Skeletal muscle tissue (tissue), 4 donors: Measurements from ENCODE around the gene ALPK1. TPM values are rescaled to one million over a fixed set of nuclear protein-coding genes. Genes with fewer than 3 reads are reported as not detected.

Experiments used
- H3K27ac ChIP-seq: one replicate; pipeline ENCODE4 v1.7.0; 2013; ENCODE audit warnings: mild to moderate bottlenecking, low read depth, low read length, inconsistent platforms
- H3K27me3 ChIP-seq, 3 donors: one replicate each; pipeline ENCODE4 v1.7.0; 2013; ENCODE audit warnings: low read length in 3 of 3; ENCODE audit not compliant: control insufficient read depth in 3 of 3, insufficient read depth in 3 of 3
- H3K36me3 ChIP-seq, 3 donors: one replicate each; pipeline ENCODE4 v1.7.0; 2013; ENCODE audit warnings: low read length in 3 of 3; ENCODE audit not compliant: control insufficient read depth in 3 of 3, insufficient read depth in 3 of 3
- H3K4me1 ChIP-seq, 3 donors: one replicate each; pipeline ENCODE4 v1.7.0; 2013; ENCODE audit warnings: low read length in 3 of 3, mild to moderate bottlenecking in 3 of 3; ENCODE audit not compliant: control insufficient read depth in 3 of 3, insufficient read depth in 3 of 3
- H3K4me3 ChIP-seq, 3 donors: one replicate each; pipeline ENCODE4 v1.7.0; 2013; ENCODE audit warnings: low read length in 3 of 3
- H3K9ac ChIP-seq, 3 donors: one replicate each; pipeline ENCODE4 v1.7.0; 2013; ENCODE audit warnings: low read length in 3 of 3, mild to moderate bottlenecking in 3 of 3, moderate library complexity in 2 of 3, low read depth in 1 of 3
- H3K9me3 ChIP-seq, 3 donors: one replicate each; pipeline ENCODE4 v1.7.0; 2013; ENCODE audit warnings: low read length in 3 of 3; ENCODE audit not compliant: control insufficient read depth in 3 of 3
- total RNA-seq: library from RNA; depleted of rRNA; stranded (reverse); fragments of >200 nt; gene quantifications from one replicate; pipeline ENCODE4 v1.2.3, GENCODE V29; 2014
- donor health status: Osteomylitis.

ALPK1 gene
- total RNA-seq, 1 donor from 2014 or later, result 9.4 TPM

DNA sequence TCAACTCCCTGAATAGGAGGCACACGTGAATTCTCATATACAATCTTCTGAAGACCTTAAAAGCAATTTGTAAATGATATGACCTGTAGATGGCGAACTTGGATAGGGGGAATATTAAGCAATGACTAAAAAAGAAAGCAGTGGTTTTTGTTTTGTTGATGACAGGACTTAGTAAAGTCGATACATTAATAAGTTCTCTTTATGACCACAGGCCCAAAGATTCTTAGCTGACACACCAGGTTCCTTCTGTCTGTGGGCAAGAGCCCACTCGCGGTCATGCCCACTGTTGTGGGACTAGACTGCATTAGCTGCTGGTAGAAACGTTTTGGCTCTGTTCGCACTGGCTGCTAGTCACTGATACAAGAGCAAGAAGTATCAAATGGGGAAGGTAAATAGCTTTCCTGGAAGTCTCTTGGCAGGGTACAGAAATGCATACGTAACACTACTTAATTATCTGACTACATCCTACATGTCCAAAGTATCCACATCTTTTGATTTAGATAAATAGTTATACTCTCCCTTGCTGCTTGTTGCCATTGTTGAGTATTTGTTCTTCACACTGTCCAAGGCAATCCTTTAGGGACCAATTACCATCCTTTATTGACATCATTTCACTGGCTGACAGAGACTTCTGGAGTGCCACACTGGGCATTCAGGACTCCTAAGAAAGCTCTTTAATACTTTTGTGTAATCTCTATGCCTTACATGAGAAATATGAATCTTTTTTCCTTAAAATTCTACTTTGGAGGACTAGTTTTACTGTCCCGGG is 31.0 kb downstream of the ALPK1 start:
- H3K4me3 ChIP-seq, result no peak overlapping the region
- no peaks in the 10 kb centered on the region for H3K4me1 ChIP-seq
- no peaks in the 10 kb centered on the region for H3K9me3 ChIP-seq
- no peaks in the 10 kb centered on the region for H3K36me3 ChIP-seq
- H3K9ac ChIP-seq, result no peak overlapping the region
- no peaks in the 10 kb centered on the region for H3K27me3 ChIP-seq
- no peak overlapping the region for H3K27ac ChIP-seq

GRCh38 chr4:112328734-112329130 is 31.6 kb downstream of the ALPK1 start:
- H3K27ac ChIP-seq, result no peak overlapping the region
- no peaks in the 10 kb centered on the region for H3K36me3 ChIP-seq
- no peak overlapping the region for H3K9ac ChIP-seq
- H3K27me3 ChIP-seq, result no peaks in the 10 kb centered on the region
- H3K9me3 ChIP-seq, result no peaks in the 10 kb centered on the region
- H3K4me1 ChIP-seq, result no peaks in the 10 kb centered on the region
- no peak overlapping the region for H3K4me3 ChIP-seq

DNA sequence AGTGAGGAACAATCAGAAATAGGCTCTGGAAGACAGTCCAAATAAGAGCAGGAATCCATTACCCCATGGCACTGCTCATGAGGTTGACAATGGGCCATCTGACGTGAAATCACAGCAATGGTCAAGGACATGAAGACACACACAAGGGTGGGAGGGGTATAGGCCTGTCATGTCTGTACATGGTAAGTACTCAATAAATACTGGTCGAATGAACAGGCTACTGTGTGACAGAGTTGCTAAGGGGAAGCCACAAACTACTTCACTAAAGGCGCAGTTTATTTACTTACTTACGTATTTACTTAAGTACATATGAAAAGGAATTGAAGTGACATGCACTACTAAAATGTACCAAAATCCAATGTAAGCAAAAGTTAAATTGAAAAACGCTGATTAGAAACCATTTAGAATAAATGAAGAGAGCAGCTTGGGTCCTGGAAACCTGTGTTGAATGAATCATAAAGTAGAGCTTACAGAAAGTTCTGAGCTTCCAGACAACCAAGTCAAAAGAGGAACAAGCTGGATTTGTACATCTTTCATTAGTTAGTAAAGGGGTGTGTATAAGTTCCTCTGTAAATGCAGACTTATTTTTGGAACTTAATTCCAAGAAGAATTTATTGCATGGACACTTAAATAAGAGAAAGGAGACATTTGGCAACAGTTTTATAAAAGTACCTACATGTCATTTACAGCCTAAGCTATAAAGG is 32.7 kb downstream of the ALPK1 start:
- H3K9me3 ChIP-seq, result no peaks in the 10 kb centered on the region
- no peaks in the 10 kb centered on the region for H3K4me1 ChIP-seq
- H3K36me3 ChIP-seq, result no peaks in the 10 kb centered on the region
- no peak overlapping the region for H3K27ac ChIP-seq
- no peak overlapping the region for H3K4me3 ChIP-seq
- H3K9ac ChIP-seq, result no peak overlapping the region
- no peaks in the 10 kb centered on the region for H3K27me3 ChIP-seq

DNA sequence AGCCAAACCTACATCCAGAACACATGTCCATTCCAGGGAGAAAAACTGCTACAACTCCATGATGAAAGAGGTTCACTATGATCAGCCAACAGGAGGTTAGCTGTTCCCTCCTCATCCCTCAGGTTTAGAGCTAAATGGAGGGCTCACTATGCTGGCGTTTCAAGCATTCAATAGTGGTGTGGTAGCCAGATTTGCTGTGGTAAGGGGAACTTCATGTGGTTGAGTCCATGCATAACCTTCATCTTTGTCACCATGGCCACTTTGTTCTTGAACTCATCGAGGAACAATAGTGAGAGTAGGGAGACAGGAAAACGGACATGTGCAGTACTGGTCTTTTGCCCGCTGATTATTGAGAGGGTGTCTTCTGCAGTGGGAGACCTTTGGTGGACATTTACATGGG is 33.8 kb downstream of the ALPK1 start:
- Histone ChIP-seq H3K27ac (no peak overlapping the region), H3K9ac (no peak overlapping the region), H3K4me3 (no peak overlapping the region), H3K27me3 (no peaks in the 10 kb centered on the region), H3K4me1 (no peaks in the 10 kb centered on the region), H3K9me3 (no peaks in the 10 kb centered on the region), H3K36me3 (no peaks in the 10 kb centered on the region)

DNA sequence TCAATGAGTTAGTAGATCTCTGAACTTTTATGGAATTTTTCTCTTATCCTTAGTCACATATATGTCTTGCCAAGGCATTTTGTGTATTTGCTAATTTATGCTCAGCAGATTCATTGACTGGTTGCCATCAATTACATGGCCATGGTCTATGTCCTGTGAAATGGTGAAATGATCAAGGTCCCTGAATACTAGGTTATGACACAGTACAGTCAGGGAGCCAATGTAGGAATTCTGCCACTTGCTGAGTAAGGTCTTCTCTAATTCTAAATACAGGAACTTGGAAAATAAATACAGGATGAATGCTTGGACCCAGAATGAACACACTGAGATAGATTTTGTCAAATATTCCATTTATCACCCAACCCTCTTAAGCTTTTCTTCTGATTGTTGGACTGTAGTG is 35.2 kb downstream of the ALPK1 start:
- Histone ChIP-seq H3K27ac (no peak overlapping the region), H3K27me3 (no peaks in the 10 kb centered on the region), H3K4me1 (no peaks in the 10 kb centered on the region), H3K36me3 (no peaks in the 10 kb centered on the region), H3K9me3 (no peaks in the 10 kb centered on the region), H3K9ac (no peak overlapping the region), H3K4me3 (no peak overlapping the region)

DNA sequence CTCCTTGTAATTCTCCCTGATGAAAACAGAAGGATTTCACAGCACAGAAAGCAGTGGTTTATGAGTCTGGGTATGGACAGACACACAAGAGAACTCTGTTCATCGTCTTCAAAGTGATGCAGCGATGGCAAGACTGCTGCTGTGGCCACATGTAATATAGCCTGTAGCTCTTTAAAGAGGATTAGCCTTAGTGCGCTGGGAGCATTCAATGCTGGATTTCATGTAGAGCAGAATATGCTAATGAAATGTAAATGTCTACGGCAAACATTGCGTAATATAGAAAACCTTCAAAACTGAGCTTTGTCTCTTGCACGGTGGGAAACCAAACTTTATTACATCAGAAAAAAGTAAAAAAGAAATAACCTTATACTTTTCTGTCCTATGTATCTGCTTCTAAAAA is 42.9 kb downstream of the ALPK1 start:
- no peak overlapping the region for H3K4me3 ChIP-seq

GRCh38 chr4:112341033-112341432 is 43.9 kb downstream of the ALPK1 start:
- Histone ChIP-seq H3K36me3 (no peaks in the 10 kb centered on the region), H3K9ac (no peak overlapping the region), H3K4me1 (no peaks in the 10 kb centered on the region), H3K4me3 (no peak overlapping the region), H3K9me3 (no peaks in the 10 kb centered on the region), H3K27ac (no peak overlapping the region), H3K27me3 (no peaks in the 10 kb centered on the region)

More for the DNA sequence above, 42.9 kb downstream of the ALPK1 start:
- H3K9ac ChIP-seq, result no peak overlapping the region
- H3K4me1 ChIP-seq, result no peaks in the 10 kb centered on the region
- no peaks in the 10 kb centered on the region for H3K27me3 ChIP-seq
- H3K9me3 ChIP-seq, result no peaks in the 10 kb centered on the region
- H3K27ac ChIP-seq, result no peak overlapping the region
- no peaks in the 10 kb centered on the region for H3K36me3 ChIP-seq

DNA sequence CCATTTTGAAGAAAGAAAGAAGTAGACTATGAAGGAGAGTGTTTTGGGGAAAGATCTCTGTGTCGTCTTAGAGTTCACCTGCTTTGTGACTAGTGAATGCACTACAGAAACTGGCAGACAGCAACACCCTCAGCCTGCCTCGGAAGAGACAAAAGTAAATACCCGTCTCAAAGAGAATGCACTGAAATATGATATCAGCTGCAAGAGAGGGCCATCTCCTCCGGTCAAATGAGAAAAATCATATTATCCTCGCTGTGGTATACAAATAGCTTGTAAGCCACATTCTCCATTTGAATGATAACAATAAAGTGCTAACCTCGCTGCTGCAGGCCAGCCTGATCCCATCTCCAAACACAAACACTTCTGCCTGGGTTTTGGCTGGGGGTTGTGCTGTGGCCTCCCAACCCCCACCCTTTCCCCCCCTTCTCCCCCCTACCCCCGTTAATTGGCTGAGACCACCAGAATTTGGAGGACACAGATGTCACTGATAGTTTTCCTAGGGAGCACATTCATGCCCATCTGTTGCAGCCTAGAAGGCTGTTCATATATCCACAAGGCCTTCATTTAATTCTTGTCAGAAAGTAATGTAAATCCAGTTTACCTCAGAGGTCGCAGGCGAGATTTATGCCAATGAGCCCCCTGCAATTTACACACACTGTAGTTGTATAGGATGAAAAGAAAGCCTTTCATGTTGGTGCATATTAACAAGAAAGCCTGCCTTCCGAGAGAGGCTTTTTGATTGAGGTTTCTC is 46.3 kb downstream of the ALPK1 start:
- no peaks in the 10 kb centered on the region for H3K36me3 ChIP-seq
- H3K9ac ChIP-seq, result no peak overlapping the region
- H3K27ac ChIP-seq, result no peak overlapping the region
- no peaks in the 10 kb centered on the region for H3K27me3 ChIP-seq
- no peak overlapping the region for H3K4me3 ChIP-seq
- H3K9me3 ChIP-seq, result no peaks in the 10 kb centered on the region
- H3K4me1 ChIP-seq, result peaks cover 3 to 9% (median 6%) of the 10 kb centered on the region in 3 donors

- Histone ChIP-seq H3K4me3 (peak overlapping the region; percentile 27 to 42 (median 30)), H3K36me3 (no peaks in the 10 kb centered on the region), H3K4me1 (peaks cover 3 to 10% (median 6%) of the 10 kb centered on the region in 3 donors), H3K27ac (peak overlapping the region; percentile 73), H3K9ac (peak overlapping the region in 1 of 3 donors; percentile 42), H3K9me3 (no peaks in the 10 kb centered on the region), H3K27me3 (no peaks in the 10 kb centered on the region)
These were observed 51.5 kb downstream of the ALPK1 start for GRCh38 chr4:112348488-112349158.
